HG02840 (cell line): ENCODE data around the gene ASB13.

Source experiments
- ATAC-seq: cut with Tn5 transposase; IDR thresholded peaks from one replicate; pipeline ENCODE4 v1.9.1; 2021; ENCODE audit warnings: mild to moderate bottlenecking, moderate library complexity, moderate number of reproducible peaks; ENCODE audit not compliant: unreplicated experiment, low FRiP score

The ASB13 gene

GRCh38 chr10:5670662-5671375 is 4.4 kb upstream of the ASB13 start:
- ATAC-seq: no peak

GRCh38 chr10:5669604-5670003 is 3.2 kb upstream of the ASB13 start:
- ATAC-seq: no peak

- no peak for ATAC-seq
These were observed 2.0 kb upstream of the ASB13 start for GRCh38 chr10:5668429-5668828.

GRCh38 chr10:5666841-5667630 is 641 bp upstream of the ASB13 start:
- no peak for ATAC-seq

GRCh38 chr10:5665373-5666007 is 905 bp downstream of the ASB13 start:
- no peak for ATAC-seq

- ATAC-seq: no peak
These were observed 2.5 kb downstream of the ASB13 start for GRCh38 chr10:5663692-5664427.

- ATAC-seq: no peak
These were observed 3.5 kb downstream of the ASB13 start for GRCh38 chr10:5662708-5663579.

GRCh38 chr10:5661043-5661442 is 5.4 kb downstream of the ASB13 start:
- no peak for ATAC-seq

- ATAC-seq: no peak
These were observed 6.5 kb downstream of the ASB13 start for GRCh38 chr10:5659702-5660528.

- ATAC-seq: no peak
These were observed 7.3 kb downstream of the ASB13 start for GRCh38 chr10:5658871-5659618.

- no peak for ATAC-seq
These were observed 9.4 kb downstream of the ASB13 start for GRCh38 chr10:5656737-5657579.

GRCh38 chr10:5655121-5655520 is 11.3 kb downstream of the ASB13 start:
- no peak for ATAC-seq

GRCh38 chr10:5654218-5654755 is 12.1 kb downstream of the ASB13 start:
- no peak for ATAC-seq

GRCh38 chr10:5652746-5653145 is 13.6 kb downstream of the ASB13 start:
- no peak for ATAC-seq

GRCh38 chr10:5651388-5651764 is 15.0 kb downstream of the ASB13 start:
- ATAC-seq: no peak

- no peak for ATAC-seq
These were observed 15.6 kb downstream of the ASB13 start for GRCh38 chr10:5650664-5651387.

GRCh38 chr10:5649746-5650145 is 16.6 kb downstream of the ASB13 start:
- no peak for ATAC-seq
